DMS79 treated with DMSO at 0.1 percent for 48 hours (cell line): ENCODE measurements around the gene PSMA2.

Experiments
- DNase-seq: peaks from one replicate; lab custom pipeline; 2025; lab: John Stamatoyannopoulos, UW

The PSMA2 gene

GRCh38 chr7:42940985-42941847 is 9.2 kb upstream of the PSMA2 start:
- peak; percentile 59 for DNase-seq

- no peak for DNase-seq
Observed at GRCh38 chr7:42939457-42940240, 7.7 kb upstream of the PSMA2 start.

GRCh38 chr7:42935861-42936260 is 3.9 kb upstream of the PSMA2 start:
- no peak for DNase-seq

GRCh38 chr7:42934291-42934690 is 2.3 kb upstream of the PSMA2 start:
- DNase-seq, result no peak

- DNase-seq, result peak; percentile 43
Observed at GRCh38 chr7:42932811-42933591, 1.0 kb upstream of the PSMA2 start.

- DNase-seq, result no peak
Observed at GRCh38 chr7:42931447-42931833, 534 bp downstream of the PSMA2 start.

GRCh38 chr7:42930889-42931288 is 1.1 kb downstream of the PSMA2 start:
- no peak for DNase-seq

- DNase-seq, result no peak
Observed at GRCh38 chr7:42929449-42929848, 2.5 kb downstream of the PSMA2 start.

- DNase-seq, result no peak
Observed at GRCh38 chr7:42928754-42929153, 3.2 kb downstream of the PSMA2 start.

- no peak for DNase-seq
Observed at GRCh38 chr7:42926204-42926603, 5.8 kb downstream of the PSMA2 start.

GRCh38 chr7:42925630-42926029 is 6.3 kb downstream of the PSMA2 start:
- no peak for DNase-seq

GRCh38 chr7:42924223-42924838 is 7.6 kb downstream of the PSMA2 start:
- no peak for DNase-seq

GRCh38 chr7:42922017-42922753 is 9.8 kb downstream of the PSMA2 start:
- no peak for DNase-seq

- DNase-seq, result no peak
Observed at GRCh38 chr7:42915356-42915755, 16.6 kb downstream of the PSMA2 start.

GRCh38 chr7:42914421-42915045 is 17.4 kb downstream of the PSMA2 start:
- DNase-seq, result no peak

- no peak for DNase-seq
Observed at GRCh38 chr7:42914009-42914408, 18.0 kb downstream of the PSMA2 start.

- DNase-seq, result no peak
Observed at GRCh38 chr7:42913591-42913990, 18.4 kb downstream of the PSMA2 start.

- DNase-seq, result peak; percentile 97
Observed at GRCh38 chr7:42911454-42912447, 20.2 kb downstream of the PSMA2 start, which contains the start of gene C7orf25. Gene C7orf25 (minus strand): TSS chr7:42912070. CDS start chr7:42910900, 1,170 bp downstream.

- no peak for DNase-seq
Observed at GRCh38 chr7:42910306-42910705, 21.7 kb downstream of the PSMA2 start.
